Mesenchymal stem cell (in vitro differentiated cells and primary cell): ENCODE results near the gene POMT1.
A peak's percentile ranks its signal among the peaks of the same experiment; 100 is the strongest.

ENCODE experiments used
- DNase-seq: peaks from one replicate; pipeline ENCODE4 v3.0.0-alpha.2; 2013
- H2AFZ ChIP-seq: one replicate; pipeline ENCODE4 v1.6.1; 2013; ENCODE audit warnings: low read depth, mild to moderate bottlenecking, control low read depth, inconsistent platforms, low read length, moderate library complexity
- H2AK5ac ChIP-seq: 2 replicates; pipeline ENCODE4 v1.6.1; 2013; ENCODE audit warnings: low read length, moderate library complexity, mild to moderate bottlenecking, inconsistent platforms; ENCODE audit not compliant: severe bottlenecking
- H2BK120ac ChIP-seq: one replicate; pipeline ENCODE4 v1.6.1; 2013; ENCODE audit warnings: low read depth, mild to moderate bottlenecking, inconsistent platforms, low read length, moderate library complexity
- H2BK12ac ChIP-seq, 2 experiments: one replicate each; pipeline ENCODE4 v1.6.1; 2013; ENCODE audit warnings: inconsistent platforms in 2 of 2, low read length in 2 of 2, mild to moderate bottlenecking in 2 of 2, moderate library complexity in 2 of 2, control low read depth in 1 of 2
- H2BK15ac ChIP-seq: one replicate; pipeline ENCODE4 v1.6.1; 2013; ENCODE audit warnings: mild to moderate bottlenecking, low read depth, inconsistent platforms; ENCODE audit not compliant: poor library complexity, severe bottlenecking
- H2BK5ac ChIP-seq: 2 replicates; pipeline ENCODE4 v1.6.1; 2013; ENCODE audit warnings: low read depth, mild to moderate bottlenecking, low read length, control low read depth, inconsistent platforms; ENCODE audit not compliant: poor library complexity, severe bottlenecking
- H3K14ac ChIP-seq, 2 experiments: one replicate each; pipeline ENCODE4 v1.6.1; 2013; ENCODE audit warnings: inconsistent platforms in 2 of 2, low read length in 2 of 2, control low read depth in 1 of 2, mild to moderate bottlenecking in 1 of 2, moderate library complexity in 1 of 2
- H3K18ac ChIP-seq, 2 experiments: one replicate each; pipeline ENCODE4 v1.6.1; 2013; ENCODE audit warnings: inconsistent platforms in 2 of 2, low read length in 2 of 2, control low read depth in 1 of 2, low read depth in 1 of 2, mild to moderate bottlenecking in 1 of 2
- H3K23ac ChIP-seq, 2 experiments: one replicate each; pipeline ENCODE4 v1.6.1; 2013; ENCODE audit warnings: inconsistent platforms in 2 of 2, low read length in 2 of 2, mild to moderate bottlenecking in 2 of 2, moderate library complexity in 2 of 2, control low read depth in 1 of 2
- H3K27ac ChIP-seq: 2 replicates; pipeline ENCODE4 v1.5.1; 2013; ENCODE audit warnings: mild to moderate bottlenecking, moderate library complexity, low read length, control low read depth, inconsistent platforms; ENCODE audit not compliant: poor library complexity, severe bottlenecking
- H3K27me3 ChIP-seq, 2 experiments: 2 replicates each; pipeline versions ENCODE4 v1.6.1 to v1.7.0; 2013; ENCODE audit warnings: low read length in 2 of 2, mild to moderate bottlenecking in 2 of 2, moderate library complexity in 2 of 2, control low read depth in 1 of 2, inconsistent platforms in 1 of 2; ENCODE audit not compliant: control insufficient read depth in 1 of 2, insufficient read depth in 1 of 2
- H3K36me3 ChIP-seq, 2 experiments: 2 replicates each; pipeline versions ENCODE4 v1.6.1 to v1.7.0; 2013; ENCODE audit warnings: low read length in 2 of 2, control low read depth in 1 of 2, inconsistent platforms in 1 of 2, low read depth in 1 of 2, mild to moderate bottlenecking in 1 of 2; ENCODE audit not compliant: insufficient read depth in 2 of 2, control insufficient read depth in 1 of 2
- H3K4ac ChIP-seq, 2 experiments: one replicate each; pipeline ENCODE4 v1.6.1; 2013; ENCODE audit warnings: inconsistent platforms in 2 of 2, low read length in 2 of 2, mild to moderate bottlenecking in 2 of 2, moderate library complexity in 2 of 2, control low read depth in 1 of 2, low read depth in 1 of 2
- H3K4me1 ChIP-seq: 2 replicates; pipeline ENCODE4 v1.6.1; 2013; ENCODE audit warnings: low read depth, low read length, control low read depth; ENCODE audit not compliant: control insufficient read depth, insufficient read depth
- H3K4me2 ChIP-seq: 2 replicates; pipeline ENCODE4 v1.6.1; 2013; ENCODE audit warnings: low read length, mild to moderate bottlenecking, inconsistent platforms; ENCODE audit not compliant: poor library complexity, severe bottlenecking
- H3K4me3 ChIP-seq, 2 experiments: 2 replicates each; pipeline versions ENCODE4 v1.5.1 to v1.7.0; 2013; ENCODE audit warnings: low read length in 2 of 2, mild to moderate bottlenecking in 2 of 2, control low read depth in 1 of 2, low read depth in 1 of 2; ENCODE audit not compliant: insufficient read depth in 1 of 2
- H3K79me1 ChIP-seq: replicated peaks from 2 replicates; pipeline ENCODE4 v1.6.1; 2013; ENCODE audit warnings: mild to moderate bottlenecking, control low read depth, low read length, inconsistent platforms; ENCODE audit not compliant: poor library complexity, severe bottlenecking
- H3K9ac ChIP-seq: 2 replicates; pipeline ENCODE4 v1.7.0; 2013; ENCODE audit warnings: mild to moderate bottlenecking, low read length, moderate library complexity
- H3K9me3 ChIP-seq: 2 replicates; pipeline ENCODE4 v1.7.0; 2013; ENCODE audit warnings: mild to moderate bottlenecking, low read length; ENCODE audit not compliant: control insufficient read depth
- H4K8ac ChIP-seq: one replicate; pipeline ENCODE4 v1.6.1; 2013; ENCODE audit warnings: inconsistent platforms, mild to moderate bottlenecking, low read length, moderate library complexity
- H4K91ac ChIP-seq: one replicate; pipeline ENCODE4 v1.6.1; 2013; ENCODE audit warnings: mild to moderate bottlenecking, low read length, inconsistent platforms
- WGBS: methylation state at CpG from one replicate; pipeline ENCODE4 v1.1.7; 2013; ENCODE audit warnings: mixed read lengths; 5-methylcytosine and 5-hydroxymethylcytosine counted together

Gene POMT1

GRCh38 chr9:131465401-131465800, 37.3 kb upstream of the POMT1 start:
- Histone ChIP-seq H3K4me2 (no peak overlapping the region), H3K36me3 (peaks cover 71 to 89% of the 10 kb centered on the region in 2 experiments), H2AK5ac (no peak overlapping the region), H4K91ac (no peak overlapping the region), H3K27me3 (no peaks in the 10 kb centered on the region), H2BK120ac (no peak overlapping the region), H3K4ac (no peak overlapping the region), H3K14ac (no peak overlapping the region), H3K9me3 (no peaks in the 10 kb centered on the region), H3K4me1 (no peaks in the 10 kb centered on the region), H2AFZ (no peak overlapping the region), H2BK12ac (no peak overlapping the region), H3K23ac (no peak overlapping the region), H3K4me3 (no peak overlapping the region), H3K9ac (no peak overlapping the region), H3K27ac (no peak overlapping the region), H2BK5ac (no peak overlapping the region), H3K79me1 (peaks cover 31% of the 10 kb centered on the region), H2BK15ac (no peak overlapping the region), H4K8ac (no peak overlapping the region), H3K18ac (no peak overlapping the region)
- 99% methylated on average over 6 of the region's 6 CpGs for WGBS
- no peak for DNase-seq

- H2BK15ac ChIP-seq: no peak overlapping the region
- no peak overlapping the region for H3K27ac ChIP-seq
- H3K27me3 ChIP-seq: no peaks in the 10 kb centered on the region
- H3K4me3 ChIP-seq: no peak overlapping the region
- H3K4me1 ChIP-seq: no peaks in the 10 kb centered on the region
- no peak overlapping the region for H2BK5ac ChIP-seq
- no peak overlapping the region for H4K91ac ChIP-seq
- H2BK12ac ChIP-seq: no peak overlapping the region
- peaks cover 64 to 88% of the 10 kb centered on the region in 2 experiments for H3K36me3 ChIP-seq
- H2AFZ ChIP-seq: no peak overlapping the region
- H2AK5ac ChIP-seq: no peak overlapping the region
- H3K79me1 ChIP-seq: peaks cover 25% of the 10 kb centered on the region
- no peak overlapping the region for H3K14ac ChIP-seq
- H2BK120ac ChIP-seq: no peak overlapping the region
- peaks cover 10% of the 10 kb centered on the region for H3K9me3 ChIP-seq
- no peak for DNase-seq
- no peak overlapping the region for H3K4ac ChIP-seq
- H3K9ac ChIP-seq: no peak overlapping the region
- WGBS: 91% methylated on average over 12 of the region's 13 CpGs
- H3K18ac ChIP-seq: no peak overlapping the region
- no peak overlapping the region for H3K23ac ChIP-seq
- peak overlapping the region; percentile 21 for H4K8ac ChIP-seq
- H3K4me2 ChIP-seq: no peak overlapping the region
These were observed 35.3 kb upstream of the POMT1 start for GRCh38 chr9:131467214-131467935.

- DNase-seq: no peak
- Histone ChIP-seq H3K14ac (no peak overlapping the region), H3K9ac (no peak overlapping the region), H2BK120ac (no peak overlapping the region), H3K18ac (no peak overlapping the region), H4K8ac (no peak overlapping the region), H2BK15ac (no peak overlapping the region), H3K4me2 (no peak overlapping the region), H3K27me3 (no peaks in the 10 kb centered on the region), H3K4ac (no peak overlapping the region), H2BK5ac (no peak overlapping the region), H4K91ac (no peak overlapping the region), H3K27ac (no peak overlapping the region), H3K36me3 (peaks cover 67 to 90% of the 10 kb centered on the region in 2 experiments), H3K23ac (no peak overlapping the region), H3K4me1 (no peaks in the 10 kb centered on the region), H2AK5ac (no peak overlapping the region), H3K79me1 (peaks cover 23% of the 10 kb centered on the region), H2BK12ac (no peak overlapping the region), H3K9me3 (peaks cover 10% of the 10 kb centered on the region), H2AFZ (no peak overlapping the region), H3K4me3 (no peak overlapping the region)
- 95% methylated on average over 2 of the region's 4 CpGs for WGBS
These were observed 34.7 kb upstream of the POMT1 start for GRCh38 chr9:131468031-131468430.

- Histone ChIP-seq H4K91ac (no peak overlapping the region), H2BK5ac (no peak overlapping the region), H2BK15ac (no peak overlapping the region), H3K9me3 (peaks cover 10% of the 10 kb centered on the region), H2BK12ac (no peak overlapping the region), H3K14ac (no peak overlapping the region), H3K4me3 (no peak overlapping the region), H3K4ac (no peak overlapping the region), H3K79me1 (peaks cover 22% of the 10 kb centered on the region), H3K27me3 (no peaks in the 10 kb centered on the region), H2AFZ (no peak overlapping the region), H2AK5ac (no peak overlapping the region), H3K4me1 (peaks cover 3% of the 10 kb centered on the region), H3K36me3 (peaks cover 68 to 92% of the 10 kb centered on the region in 2 experiments), H2BK120ac (no peak overlapping the region), H3K18ac (no peak overlapping the region), H3K9ac (no peak overlapping the region), H3K4me2 (no peak overlapping the region), H4K8ac (no peak overlapping the region), H3K23ac (peak overlapping the region in 1 of 2 experiments; percentile 84), H3K27ac (no peak overlapping the region)
- WGBS: 93% methylated on average over 6 of the region's 6 CpGs
- no peak for DNase-seq
These were observed 33.4 kb upstream of the POMT1 start for GRCh38 chr9:131469356-131469755.
